ENCODE data around the gene CACNA2D2. TPM values are rescaled to one million over a fixed set of nuclear protein-coding genes. Genes with fewer than 3 reads are reported as not detected.

Gene CACNA2D2
- total and polyA plus RNA-seq, 2 of the 13 experiments (the other 11 are each of a cell fraction or from before 2014, with no cell fraction given): not detected

GRCh38 chr3:50322115-50322385 is 181.4 kb downstream of the CACNA2D2 start (continued):
- TF ChIP-seq LCORL (IDR thresholded peaks at IDR 0.05) (no peak), LCORL (CRISPR knock-in tag; IDR thresholded peaks at IDR 0.05) (no peak), ZNF18 (CRISPR knock-in tag; IDR thresholded peaks at IDR 0.05; ENCODE audit: insufficient replicate concordance) (no peak), ZNF326 (CRISPR knock-in tag; IDR thresholded peaks at IDR 0.05; ENCODE audit: borderline replicate concordance) (no peak), ETV5 (CRISPR knock-in tag; IDR thresholded peaks at IDR 0.05; ENCODE audit: borderline replicate concordance) (no peak), ZNF501 (CRISPR knock-in tag; IDR thresholded peaks at IDR 0.05) (peak; percentile 7; the same call in 1 of the 2 replicates), TP53 (CRISPR knock-in tag; conservative IDR thresholded peaks at IDR 0.05) (no peak), NR3C1 (CRISPR knock-in tag; IDR thresholded peaks at IDR 0.05) (no peak), PCBP2 (optimal IDR thresholded peaks at IDR 0.05; ENCODE audit: low read depth, low read length, poor library complexity, severe bottlenecking) (no peak), NCOA2 (CRISPR knock-in tag; IDR thresholded peaks at IDR 0.05) (no peak), ZNF337 (CRISPR knock-in tag; IDR thresholded peaks at IDR 0.05; ENCODE audit: borderline replicate concordance, low read depth) (no peak), CBX5 (CRISPR knock-in tag; IDR thresholded peaks at IDR 0.05; ENCODE audit: borderline replicate concordance) (peak; percentile 26; the same call in 1 of the 2 replicates), YEATS2 (CRISPR knock-in tag; IDR thresholded peaks at IDR 0.05; ENCODE audit: borderline replicate concordance) (no peak), PPARG (CRISPR knock-in tag; conservative IDR thresholded peaks at IDR 0.05) (no peak)
- TF ChIP-seq, protein P1, sequence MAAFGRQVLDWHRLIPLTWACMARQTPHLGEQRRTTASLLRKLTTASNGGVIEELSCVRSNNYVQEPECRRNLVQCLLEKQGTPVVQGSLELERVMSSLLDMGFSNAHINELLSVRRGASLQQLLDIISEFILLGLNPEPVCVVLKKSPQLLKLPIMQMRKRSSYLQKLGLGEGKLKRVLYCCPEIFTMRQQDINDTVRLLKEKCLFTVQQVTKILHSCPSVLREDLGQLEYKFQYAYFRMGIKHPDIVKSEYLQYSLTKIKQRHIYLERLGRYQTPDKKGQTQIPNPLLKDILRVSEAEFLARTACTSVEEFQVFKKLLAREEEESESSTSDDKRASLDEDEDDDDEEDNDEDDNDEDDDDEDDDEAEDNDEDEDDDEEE (CRISPR knock-in tag; IDR thresholded peaks at IDR 0.05): no peak
- TF ChIP-seq, protein P2, sequence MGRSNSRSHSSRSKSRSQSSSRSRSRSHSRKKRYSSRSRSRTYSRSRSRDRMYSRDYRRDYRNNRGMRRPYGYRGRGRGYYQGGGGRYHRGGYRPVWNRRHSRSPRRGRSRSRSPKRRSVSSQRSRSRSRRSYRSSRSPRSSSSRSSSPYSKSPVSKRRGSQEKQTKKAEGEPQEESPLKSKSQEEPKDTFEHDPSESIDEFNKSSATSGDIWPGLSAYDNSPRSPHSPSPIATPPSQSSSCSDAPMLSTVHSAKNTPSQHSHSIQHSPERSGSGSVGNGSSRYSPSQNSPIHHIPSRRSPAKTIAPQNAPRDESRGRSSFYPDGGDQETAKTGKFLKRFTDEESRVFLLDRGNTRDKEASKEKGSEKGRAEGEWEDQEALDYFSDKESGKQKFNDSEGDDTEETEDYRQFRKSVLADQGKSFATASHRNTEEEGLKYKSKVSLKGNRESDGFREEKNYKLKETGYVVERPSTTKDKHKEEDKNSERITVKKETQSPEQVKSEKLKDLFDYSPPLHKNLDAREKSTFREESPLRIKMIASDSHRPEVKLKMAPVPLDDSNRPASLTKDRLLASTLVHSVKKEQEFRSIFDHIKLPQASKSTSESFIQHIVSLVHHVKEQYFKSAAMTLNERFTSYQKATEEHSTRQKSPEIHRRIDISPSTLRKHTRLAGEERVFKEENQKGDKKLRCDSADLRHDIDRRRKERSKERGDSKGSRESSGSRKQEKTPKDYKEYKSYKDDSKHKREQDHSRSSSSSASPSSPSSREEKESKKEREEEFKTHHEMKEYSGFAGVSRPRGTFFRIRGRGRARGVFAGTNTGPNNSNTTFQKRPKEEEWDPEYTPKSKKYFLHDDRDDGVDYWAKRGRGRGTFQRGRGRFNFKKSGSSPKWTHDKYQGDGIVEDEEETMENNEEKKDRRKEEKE (IDR thresholded peaks at IDR 0.05): no peak
- TF ChIP-seq, protein P3, sequence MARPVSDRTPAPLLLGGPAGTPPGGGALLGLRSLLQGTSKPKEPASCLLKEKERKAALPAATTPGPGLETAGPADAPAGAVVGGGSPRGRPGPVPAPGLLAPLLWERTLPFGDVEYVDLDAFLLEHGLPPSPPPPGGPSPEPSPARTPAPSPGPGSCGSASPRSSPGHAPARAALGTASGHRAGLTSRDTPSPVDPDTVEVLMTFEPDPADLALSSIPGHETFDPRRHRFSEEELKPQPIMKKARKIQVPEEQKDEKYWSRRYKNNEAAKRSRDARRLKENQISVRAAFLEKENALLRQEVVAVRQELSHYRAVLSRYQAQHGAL (CRISPR knock-in tag; IDR thresholded peaks at IDR 0.05; ENCODE audit: not compliant biosample characterization): no peak

Data from HepG2 (cell line).